ENCODE measurements around the gene ARL5A.

The ARL5A gene

GRCh38 chr2:151840216-151841046 lies 12.2 kb upstream of the ARL5A start:
- no peak for DNase-seq

DNA sequence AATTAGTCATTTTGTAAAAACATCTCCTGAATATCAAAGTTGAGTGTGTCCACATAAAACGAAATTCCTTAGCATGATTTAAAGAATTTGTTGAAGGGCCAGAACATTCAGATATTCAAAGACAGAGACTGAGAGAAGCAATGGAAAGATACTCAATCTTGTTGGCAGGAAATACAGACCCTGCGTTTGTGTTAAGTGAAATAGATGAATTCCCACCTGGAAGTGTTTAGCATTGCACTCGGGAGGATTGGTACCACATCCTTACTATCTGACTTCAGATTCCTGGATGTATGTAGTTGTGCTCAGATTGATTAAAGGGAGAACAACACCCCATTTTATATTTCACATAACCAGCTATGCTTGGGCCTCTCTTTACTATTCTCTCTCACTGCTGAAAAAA lies 9.7 kb upstream of the ARL5A start:
- no peak for DNase-seq

GRCh38 chr2:151833984-151834383 lies 5.8 kb upstream of the ARL5A start:
- no peak for DNase-seq

GRCh38 chr2:151830961-151831360 lies 2.7 kb upstream of the ARL5A start:
- no peak for DNase-seq

GRCh38 chr2:151828890-151829324 lies 686 bp upstream of the ARL5A start:
- no peak for DNase-seq

- DNase-seq, result no peak
These were observed 568 bp downstream of the ARL5A start for GRCh38 chr2:151827564-151828142.

DNA sequence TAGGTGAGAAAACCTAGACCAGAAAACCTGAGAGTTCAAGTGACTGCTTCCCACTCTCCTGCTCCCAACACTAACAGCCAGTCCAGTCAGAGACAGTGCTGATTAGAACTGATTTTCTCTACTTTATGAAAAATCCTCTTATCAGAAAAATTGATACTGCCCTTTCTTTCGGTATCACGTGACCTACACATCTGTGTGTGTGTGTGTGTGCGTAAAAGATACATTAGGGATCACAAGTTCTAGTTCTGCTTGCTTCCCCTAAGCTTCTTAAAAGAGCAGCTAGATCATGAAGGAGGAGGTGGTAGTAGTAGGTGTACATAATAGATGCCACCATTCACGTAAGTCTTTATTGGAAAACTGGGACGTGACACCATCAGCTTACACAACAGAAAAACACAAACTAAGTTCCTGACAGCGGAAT lies 1.5 kb downstream of the ARL5A start:
- no peak for DNase-seq

GRCh38 chr2:151824886-151825285 lies 3.3 kb downstream of the ARL5A start:
- no peak for DNase-seq

DNA sequence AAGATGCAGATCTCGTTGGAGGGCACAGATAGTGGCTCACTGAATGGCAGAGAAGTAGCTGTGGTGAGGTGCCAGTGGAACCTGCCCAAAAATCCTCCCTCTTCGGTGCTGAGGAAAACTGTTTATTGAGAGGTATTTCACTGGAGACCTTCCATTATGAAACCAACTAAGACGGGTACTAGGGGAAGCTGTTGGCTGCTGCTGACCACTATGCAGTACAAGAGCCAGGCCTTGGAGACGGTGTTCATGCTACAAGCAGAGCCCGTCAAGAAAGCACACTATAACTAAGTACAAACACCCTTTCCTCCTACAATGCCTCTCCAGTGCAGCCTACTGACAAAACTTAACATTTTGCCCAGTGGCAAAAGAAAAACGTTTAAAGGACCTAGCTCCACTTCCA lies 4.6 kb downstream of the ARL5A start:
- no peak for DNase-seq

DNA sequence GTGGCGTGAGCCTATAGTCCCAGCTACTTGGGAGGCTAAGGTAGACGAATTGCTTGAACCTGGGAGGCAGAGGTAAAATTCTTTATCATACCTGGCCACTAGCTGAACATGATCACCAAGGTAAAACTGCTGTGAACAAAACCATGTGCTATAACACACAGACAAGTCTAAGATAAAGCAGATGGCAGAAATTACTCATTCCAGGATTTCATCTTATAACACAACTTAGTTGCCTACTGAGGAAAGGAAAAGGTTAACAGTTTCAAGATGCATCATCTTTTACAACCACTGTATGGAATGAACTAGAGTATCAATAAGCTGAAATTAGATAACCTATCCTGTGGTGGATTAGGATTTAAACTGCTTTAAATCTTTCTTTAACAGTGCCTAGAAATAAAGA lies 8.3 kb downstream of the ARL5A start:
- DNase-seq, result no peak

- no peak for DNase-seq
These were observed 10.3 kb downstream of the ARL5A start for GRCh38 chr2:151817929-151818328.

- no peak for DNase-seq
These were observed 11.4 kb downstream of the ARL5A start for GRCh38 chr2:151816843-151817242.

- no peak for DNase-seq
These were observed 12.3 kb downstream of the ARL5A start for GRCh38 chr2:151815821-151816489.

DNA sequence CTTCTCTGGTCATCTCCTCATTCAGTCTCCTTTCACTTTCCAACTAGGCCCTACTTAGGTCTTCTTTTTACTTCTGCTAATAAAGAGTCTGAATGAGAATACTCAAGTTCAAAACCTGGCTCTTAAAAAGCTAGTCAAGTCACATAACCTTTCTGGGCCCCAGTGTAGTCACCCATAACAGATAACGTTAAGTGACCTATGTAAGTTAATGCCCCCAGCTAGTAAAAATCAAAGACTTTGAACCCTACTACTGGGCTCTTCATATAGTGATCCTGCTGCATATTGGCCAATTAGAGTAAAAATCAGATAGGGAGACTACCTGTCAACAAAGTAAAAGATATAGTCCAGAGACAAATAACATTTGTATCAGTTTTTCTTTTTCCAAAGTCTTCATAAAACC lies 17.7 kb downstream of the ARL5A start:
- DNase-seq, result no peak

- no peak for DNase-seq
These were observed 19.2 kb downstream of the ARL5A start for GRCh38 chr2:151809073-151809383.

GRCh38 chr2:151808258-151809072 lies 19.8 kb downstream of the ARL5A start:
- DNase-seq, result no peak

- no peak for DNase-seq
These were observed 22.3 kb downstream of the ARL5A start for GRCh38 chr2:151805961-151806360.

DNA sequence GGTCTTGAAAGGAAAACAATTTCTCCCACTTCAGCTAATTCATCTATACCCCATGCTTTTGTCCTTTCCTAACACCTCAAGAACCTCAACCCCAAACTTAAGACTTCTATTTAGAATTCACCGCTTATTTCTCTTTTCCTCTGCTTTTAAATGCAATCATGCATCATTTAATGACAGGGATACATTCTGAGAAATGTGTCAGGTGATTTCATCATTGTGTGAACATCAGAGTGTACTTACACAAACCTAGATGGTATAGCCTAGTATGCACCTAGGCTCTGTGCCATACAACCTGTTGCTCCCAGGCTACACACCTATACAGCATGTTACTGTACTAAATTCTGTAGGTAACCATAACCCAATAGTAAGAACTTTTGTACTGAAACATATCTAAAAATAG lies 22.9 kb downstream of the ARL5A start:
- DNase-seq, result no peak

- no peak for DNase-seq
These were observed 24.4 kb downstream of the ARL5A start for GRCh38 chr2:151803811-151804210.

DNA sequence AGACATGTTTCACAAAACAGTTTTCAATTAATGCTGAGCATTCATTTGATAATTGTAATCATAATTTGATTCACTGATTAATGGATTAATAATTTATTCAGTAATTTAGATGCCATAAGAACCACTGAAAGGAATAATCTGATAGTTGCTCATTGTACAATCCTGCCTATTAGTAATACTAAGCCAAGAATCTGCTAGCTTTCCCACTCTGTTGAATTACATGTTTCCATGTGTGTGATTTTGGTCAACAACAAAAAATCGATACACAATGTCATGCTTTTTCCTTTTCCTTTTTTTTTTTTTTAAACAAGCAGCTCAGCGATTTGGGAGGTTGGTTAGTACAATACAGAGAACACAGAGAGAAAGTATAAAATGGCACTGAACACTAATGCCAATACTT lies 25.9 kb downstream of the ARL5A start:
- DNase-seq, result no peak

- no peak for DNase-seq
These were observed 28.3 kb downstream of the ARL5A start for GRCh38 chr2:151799886-151800292.

GRCh38 chr2:151796774-151797173 lies 31.4 kb downstream of the ARL5A start:
- DNase-seq, result no peak

DNA sequence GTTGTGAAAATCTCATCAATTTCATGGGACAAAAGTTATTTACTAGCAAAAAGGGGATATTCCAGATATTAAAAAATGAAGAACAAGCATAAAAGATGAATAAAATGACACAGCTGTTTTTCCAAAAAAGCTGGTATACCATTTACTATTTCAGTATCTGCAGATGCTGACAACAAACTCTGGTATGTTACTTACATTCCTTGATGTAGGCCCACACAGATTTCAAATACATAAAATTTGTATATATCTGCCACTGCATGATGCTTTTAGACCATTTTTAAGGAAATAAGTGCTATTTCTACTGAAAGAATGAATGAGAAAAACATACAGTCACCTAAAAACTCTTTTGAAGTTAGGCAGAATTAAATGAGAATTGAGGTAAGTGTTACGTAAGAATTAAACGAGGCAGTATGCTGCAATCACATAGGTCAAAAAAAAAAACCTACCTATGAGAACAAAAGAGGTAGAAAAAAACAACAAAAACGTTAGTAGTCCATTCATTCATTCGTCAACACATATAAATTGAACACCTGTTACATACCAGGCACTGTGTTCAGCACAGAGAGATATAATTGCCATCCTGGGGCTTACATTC lies 32.5 kb downstream of the ARL5A start:
- DNase-seq, result no peak
